LNCaP clone FGC (cell line): ENCODE data around the gene GRIK4.

Experiments used
- DNase-seq: peaks from one replicate; pipeline ENCODE4 v3.0.0-alpha.2; 2011; ENCODE audit warnings: low read depth
- H3K4me3 ChIP-seq: 2 replicates; pipeline ENCODE4 v1.5.1; 2011; ENCODE audit warnings: mild to moderate bottlenecking, low read depth, low read length, control low read depth
- CTCF ChIP-seq: IDR thresholded peaks from 2 replicates; pipeline ENCODE4 v1.5.1; 2012; ENCODE audit warnings: mild to moderate bottlenecking; ENCODE audit not compliant: control insufficient read depth, insufficient read depth; ENCODE audit errors: extremely low read depth

GRIK4 gene

GRCh38 chr11:120766318-120766717, 254.8 kb downstream of the GRIK4 start:
- TF ChIP-seq CTCF = no peak
- no peak for DNase-seq
- H3K4me3 ChIP-seq = no peak overlapping the region

- DNase-seq = no peak
- H3K4me3 ChIP-seq = no peak overlapping the region
- TF ChIP-seq CTCF = no peak
These were observed 257.4 kb downstream of the GRIK4 start for GRCh38 chr11:120768949-120769348.

- no peak for DNase-seq
- no peak overlapping the region for H3K4me3 ChIP-seq
- TF ChIP-seq CTCF = no peak
These were observed 258.4 kb downstream of the GRIK4 start for GRCh38 chr11:120769906-120770305.

- no peak overlapping the region for H3K4me3 ChIP-seq
- no peak for TF ChIP-seq CTCF
- no peak for DNase-seq
These were observed 260.1 kb downstream of the GRIK4 start for GRCh38 chr11:120771551-120772060.

GRCh38 chr11:120773501-120774031, 262.0 kb downstream of the GRIK4 start:
- no peak for TF ChIP-seq CTCF

GRCh38 chr11:120774591-120775386, 263.2 kb downstream of the GRIK4 start:
- DNase-seq = no peak
- TF ChIP-seq CTCF = no peak
- no peak overlapping the region for H3K4me3 ChIP-seq

More at GRCh38 chr11:120773501-120774031, 262.0 kb downstream of the GRIK4 start:
- DNase-seq = no peak
- H3K4me3 ChIP-seq = no peak overlapping the region
